Activated naive CD8-positive, alpha-beta T cell treated with anti-CD3 and anti-CD28 coated beads, Interleukin-2, amount 10 ng/mL, durations not matched to agents 7 days and 5 days (primary cell): Measurements from ENCODE around the gene ERMP1. TPM values are rescaled to one million over a fixed set of nuclear protein-coding genes. Genes with fewer than 3 reads are reported as not detected.
"Not testable (repeated sequence)": the region's sequence is repeated elsewhere in the genome, so short reads cannot be mapped to it uniquely, and the experiment has no call there.

Source experiments
- ATAC-seq: fragments of 150-1000 bp; cut with Tn5 transposase; one replicate; pipeline ENCODE4 v1.10.0; 2021; ENCODE audit warnings: low read depth, moderate library complexity
- POLR2A ChIA-PET: fragments of 350-600 bp; sonication (Branson Sonifier 250); formaldehyde crosslinking; loops from one replicate; lab custom pipeline; 2021; ENCODE audit warnings: antibody characterized with exemption; lab: Charles Lee
- DNase-seq: peaks from one replicate; pipeline ENCODE4 v3.0.0; 2021
- H3K27ac Mint-ChIP-seq: one replicate; pipeline ENCODE4 v1.8.0; 2022; ENCODE audit warnings: mild to moderate bottlenecking, mixed read lengths
- H3K27me3 Mint-ChIP-seq: one replicate; pipeline ENCODE4 v1.8.0; 2022; ENCODE audit warnings: mild to moderate bottlenecking, moderate library complexity, mixed read lengths
- H3K36me3 Mint-ChIP-seq: one replicate; pipeline ENCODE4 v1.8.0; 2021; ENCODE audit warnings: mild to moderate bottlenecking, mixed read lengths
- H3K4me1 Mint-ChIP-seq: one replicate; pipeline ENCODE4 v1.8.0; 2021; ENCODE audit warnings: mixed read lengths
- H3K4me3 Mint-ChIP-seq: one replicate; pipeline ENCODE4 v1.8.0; 2022; ENCODE audit warnings: mild to moderate bottlenecking, moderate library complexity, mixed read lengths
- H3K9me3 Mint-ChIP-seq: one replicate; pipeline ENCODE4 v1.8.0; 2021; ENCODE audit warnings: mixed read lengths
- total RNA-seq, 2 experiments: library from RNA; stranded (reverse); gene quantifications; one replicate each; pipeline ENCODE4 v1.2.3, GENCODE V29; 2021

The ERMP1 gene
- total RNA-seq, 2 experiments from 2014 or later, result 26.5 to 27.7 TPM

- H3K4me3 Mint-ChIP-seq, H3K27ac Mint-ChIP-seq, POLR2A ChIA-PET, H3K27me3 Mint-ChIP-seq, ATAC-seq, DNase-seq, H3K9me3 Mint-ChIP-seq, H3K4me1 Mint-ChIP-seq: not testable (repeated sequence)
- H3K36me3 Mint-ChIP-seq, result peaks cover 34% of the 10 kb centered on the region
Measured at GRCh38 chr9:5800378-5800777, 32.5 kb downstream of the ERMP1 start.

GRCh38 chr9:5799314-5799713 is 33.6 kb downstream of the ERMP1 start:
- POLR2A ChIA-PET, result interaction anchor here (2.1 kb wide), 1 partner anchor 34 kb away, joined by 4 read pairs; the partner anchor contains the start of gene ERMP1
- no peak overlapping the region for H3K4me3 Mint-ChIP-seq
- DNase-seq, result no peak
- ATAC-seq, result no peak
- no peaks in the 10 kb centered on the region for H3K9me3 Mint-ChIP-seq
- peaks cover 8% of the 10 kb centered on the region for H3K4me1 Mint-ChIP-seq
- H3K36me3 Mint-ChIP-seq, result peaks cover 38% of the 10 kb centered on the region
- H3K27me3 Mint-ChIP-seq, result no peaks in the 10 kb centered on the region
- H3K27ac Mint-ChIP-seq, result no peak overlapping the region

GRCh38 chr9:5798581-5798980 is 34.3 kb downstream of the ERMP1 start:
- DNase-seq (no peak), ATAC-seq (no peak)
- POLR2A ChIA-PET, result interaction anchor here (2.1 kb wide), 1 partner anchor 34 kb away, joined by 4 read pairs; the partner anchor contains the start of gene ERMP1
- H3K9me3 Mint-ChIP-seq, result no peaks in the 10 kb centered on the region
- peaks cover 12% of the 10 kb centered on the region for H3K4me1 Mint-ChIP-seq
- no peak overlapping the region for H3K4me3 Mint-ChIP-seq
- peaks cover 41% of the 10 kb centered on the region for H3K36me3 Mint-ChIP-seq
- H3K27ac Mint-ChIP-seq, result no peak overlapping the region
- no peaks in the 10 kb centered on the region for H3K27me3 Mint-ChIP-seq

- DNase-seq, result no peak
Measured at GRCh38 chr9:5796298-5796697, 36.6 kb downstream of the ERMP1 start.

GRCh38 chr9:5793812-5794211 is 39.1 kb downstream of the ERMP1 start:
- POLR2A ChIA-PET, result interaction anchor here (1.0 kb wide), 1 partner anchor 48 kb away, joined by 3 read pairs; no protein-coding TSS in a partner anchor
- H3K4me3 Mint-ChIP-seq, result peak overlapping the region; percentile 17
- peak; percentile 81 for ATAC-seq
- no peaks in the 10 kb centered on the region for H3K27me3 Mint-ChIP-seq
- peaks cover 18% of the 10 kb centered on the region for H3K4me1 Mint-ChIP-seq
- peaks cover 58% of the 10 kb centered on the region for H3K36me3 Mint-ChIP-seq
- no peaks in the 10 kb centered on the region for H3K9me3 Mint-ChIP-seq
- no peak overlapping the region for H3K27ac Mint-ChIP-seq
- no peak for DNase-seq

More at GRCh38 chr9:5796298-5796697, 36.6 kb downstream of the ERMP1 start:
- Mint-ChIP-seq H3K27me3 (no peaks in the 10 kb centered on the region), H3K9me3 (no peaks in the 10 kb centered on the region), H3K36me3 (peaks cover 46% of the 10 kb centered on the region), H3K4me1 (peaks cover 18% of the 10 kb centered on the region), H3K4me3 (no peak overlapping the region), H3K27ac (peak overlapping the region; percentile 28)
- POLR2A ChIA-PET, result no interaction called here
- no peak for ATAC-seq

- Mint-ChIP-seq H3K4me1 (peaks cover 18% of the 10 kb centered on the region), H3K9me3 (no peaks in the 10 kb centered on the region), H3K36me3 (peaks cover 66% of the 10 kb centered on the region), H3K4me3 (no peak overlapping the region), H3K27ac (no peak overlapping the region), H3K27me3 (no peaks in the 10 kb centered on the region)
- DNase-seq (no peak), ATAC-seq (no peak)
- POLR2A ChIA-PET, result no interaction called here
Measured at GRCh38 chr9:5791870-5792269, 41.0 kb downstream of the ERMP1 start.

- Mint-ChIP-seq H3K9me3 (no peaks in the 10 kb centered on the region), H3K4me3 (no peak overlapping the region), H3K4me1 (peaks cover 18% of the 10 kb centered on the region), H3K27me3 (no peaks in the 10 kb centered on the region), H3K27ac (peak overlapping the region; percentile 26), H3K36me3 (peaks cover 70% of the 10 kb centered on the region)
- POLR2A ChIA-PET, result no interaction called here
- DNase-seq, result no peak
- ATAC-seq, result no peak
Measured at GRCh38 chr9:5790923-5791322, 42.0 kb downstream of the ERMP1 start.

GRCh38 chr9:5789489-5789888 is 43.4 kb downstream of the ERMP1 start:
- no peak for ATAC-seq
- Mint-ChIP-seq H3K9me3 (no peaks in the 10 kb centered on the region), H3K36me3 (peaks cover 74% of the 10 kb centered on the region), H3K4me3 (no peak overlapping the region), H3K4me1 (peaks cover 15% of the 10 kb centered on the region), H3K27me3 (no peaks in the 10 kb centered on the region), H3K27ac (no peak overlapping the region)
- POLR2A ChIA-PET, result no interaction called here
- DNase-seq, result no peak

GRCh38 chr9:5787759-5788302 is 45.1 kb downstream of the ERMP1 start:
- H3K4me1 Mint-ChIP-seq, result peaks cover 5% of the 10 kb centered on the region
- peaks cover 81% of the 10 kb centered on the region for H3K36me3 Mint-ChIP-seq
- H3K27me3 Mint-ChIP-seq, result no peaks in the 10 kb centered on the region
- peaks cover 3% of the 10 kb centered on the region for H3K9me3 Mint-ChIP-seq
- POLR2A ChIA-PET, result no interaction called here
- DNase-seq, result no peak
- H3K27ac Mint-ChIP-seq, result no peak overlapping the region
- no peak overlapping the region for H3K4me3 Mint-ChIP-seq
- no peak for ATAC-seq

- POLR2A ChIA-PET, result no interaction called here
- Mint-ChIP-seq H3K27me3 (no peaks in the 10 kb centered on the region), H3K27ac (no peak overlapping the region), H3K4me3 (no peak overlapping the region), H3K36me3 (peaks cover 87% of the 10 kb centered on the region), H3K9me3 (peaks cover 8% of the 10 kb centered on the region), H3K4me1 (peaks cover 5% of the 10 kb centered on the region)
- DNase-seq (no peak), ATAC-seq (no peak)
Measured at GRCh38 chr9:5787220-5787619, 45.7 kb downstream of the ERMP1 start.

GRCh38 chr9:5786370-5787127 is 46.4 kb downstream of the ERMP1 start:
- Mint-ChIP-seq H3K27me3 (no peaks in the 10 kb centered on the region), H3K36me3 (peaks cover 87% of the 10 kb centered on the region), H3K27ac (no peak overlapping the region), H3K4me3 (no peak overlapping the region), H3K4me1 (peaks cover 5% of the 10 kb centered on the region), H3K9me3 (peaks cover 13% of the 10 kb centered on the region)
- POLR2A ChIA-PET, result no interaction called here
- no peak for ATAC-seq
- no peak for DNase-seq

- Mint-ChIP-seq H3K4me1 (no peaks in the 10 kb centered on the region), H3K36me3 (peaks cover 88% of the 10 kb centered on the region), H3K4me3 (no peak overlapping the region), H3K27me3 (no peaks in the 10 kb centered on the region), H3K27ac (no peak overlapping the region), H3K9me3 (peaks cover 19% of the 10 kb centered on the region)
- POLR2A ChIA-PET, result no interaction called here
- DNase-seq (no peak), ATAC-seq (no peak)
Measured at GRCh38 chr9:5784526-5785315, 48.2 kb downstream of the ERMP1 start.

GRCh38 chr9:5783982-5784381 is 48.9 kb downstream of the ERMP1 start:
- no peak overlapping the region for H3K4me3 Mint-ChIP-seq
- no peaks in the 10 kb centered on the region for H3K4me1 Mint-ChIP-seq
- POLR2A ChIA-PET, result no interaction called here
- H3K27me3 Mint-ChIP-seq, result no peaks in the 10 kb centered on the region
- H3K9me3 Mint-ChIP-seq, result peaks cover 20% of the 10 kb centered on the region
- no peak for DNase-seq
- no peak overlapping the region for H3K27ac Mint-ChIP-seq
- ATAC-seq, result no peak
- H3K36me3 Mint-ChIP-seq, result peaks cover 89% of the 10 kb centered on the region
